SHP77 (cell line): Measurements from ENCODE around the gene TMOD2.
A peak's percentile ranks its signal among the peaks of the same experiment; 100 is the strongest.

ENCODE experiments used
- DNase-seq, 2 experiments: peaks; one replicate each; lab custom pipeline; 2025; lab: John Stamatoyannopoulos, UW

Gene TMOD2

GRCh38 chr15:51750792-51751696 is at the start of gene TMOD2:
Gene TMOD2 (plus strand): TSS chr15:51751597. CDS start chr15:51766442, 14,845 bp downstream.
- DNase-seq = peak; percentile 18 to 46

- no peak for DNase-seq
These were observed 48.7 kb upstream of the TMOD2 start for GRCh38 chr15:51702710-51703109.

- DNase-seq = no peak
These were observed 45.1 kb upstream of the TMOD2 start for GRCh38 chr15:51706291-51706690.

GRCh38 chr15:51706926-51707608 is 44.3 kb upstream of the TMOD2 start:
- no peak for DNase-seq

GRCh38 chr15:51708013-51708412 is 43.4 kb upstream of the TMOD2 start:
- DNase-seq = peak; percentile 62 to 63

- DNase-seq = no peak
These were observed 42.4 kb upstream of the TMOD2 start for GRCh38 chr15:51709031-51709430.

GRCh38 chr15:51714162-51714561 is 37.2 kb upstream of the TMOD2 start:
- DNase-seq = no peak

- DNase-seq = no peak
These were observed 36.5 kb upstream of the TMOD2 start for GRCh38 chr15:51714911-51715310.

- DNase-seq = no peak
These were observed 33.2 kb upstream of the TMOD2 start for GRCh38 chr15:51718219-51718618.

GRCh38 chr15:51718746-51719145 is 32.7 kb upstream of the TMOD2 start:
- no peak for DNase-seq

GRCh38 chr15:51720201-51720995 is 31.0 kb upstream of the TMOD2 start:
- no peak for DNase-seq

GRCh38 chr15:51721199-51721960 is 30.0 kb upstream of the TMOD2 start:
- no peak for DNase-seq

- no peak for DNase-seq
These were observed 27.2 kb upstream of the TMOD2 start for GRCh38 chr15:51724199-51724598.

GRCh38 chr15:51724673-51725072 is 26.7 kb upstream of the TMOD2 start:
- no peak for DNase-seq

GRCh38 chr15:51726302-51727073 is 24.9 kb upstream of the TMOD2 start:
- DNase-seq = peak; percentile 27 to 38

- no peak for DNase-seq
These were observed 24.1 kb upstream of the TMOD2 start for GRCh38 chr15:51727141-51727897.

GRCh38 chr15:51731549-51732267 is 19.7 kb upstream of the TMOD2 start:
- no peak for DNase-seq

- DNase-seq = no peak
These were observed 18.8 kb upstream of the TMOD2 start for GRCh38 chr15:51732646-51733045.

GRCh38 chr15:51735228-51736010 is 16.0 kb upstream of the TMOD2 start:
- no peak for DNase-seq
